H1 (cell line): ENCODE measurements around the gene REXO5. TPM values are rescaled to one million over a fixed set of nuclear protein-coding genes. Genes with fewer than 3 reads are reported as not detected.

ENCODE experiments used
- CTCF ChIA-PET: fragments of 300-600 bp; sonication (Branson Sonifier 250); formaldehyde crosslinking; loops from one replicate; lab custom pipeline; 2021; ENCODE audit not compliant: partially characterized antibody; lab: Charles Lee
- POLR2A ChIA-PET: fragments of 300-600 bp; sonication (Branson Sonifier 250); formaldehyde crosslinking; loops from one replicate; lab custom pipeline; 2021; ENCODE audit warnings: inconsistent platforms; ENCODE audit not compliant: partially characterized antibody; lab: Charles Lee
- DNase-seq, 2 experiments: peaks; one replicate each; pipeline versions ENCODE4 v3.0.0 to v3.0.0-alpha.2; 2010 to 2022; ENCODE audit warnings: low spot score in 2 of 2, low read depth in 1 of 2, mixed read lengths in 1 of 2
- FAIRE-seq: peaks from 2 replicates; lab custom pipeline; 2011; peaks lifted over from hg19 to GRCh38; lab: Jason Lieb, UNC
- H2AFZ ChIP-seq: 2 replicates; pipeline ENCODE4 v1.8.1; 2012; ENCODE audit warnings: low read length, inconsistent platforms
- H2AK5ac ChIP-seq: 2 replicates; pipeline ENCODE4 v1.6.1; 2013; ENCODE audit warnings: low read depth, low read length
- H2BK120ac ChIP-seq: replicated peaks from 2 replicates; pipeline ENCODE3; 2013; ENCODE audit warnings: low read depth, low read length, inconsistent platforms
- H2BK12ac ChIP-seq: 2 replicates; pipeline ENCODE4 v1.6.1; 2013; ENCODE audit warnings: low read depth, low read length
- H2BK15ac ChIP-seq: 2 replicates; pipeline ENCODE4 v1.6.1; 2013; ENCODE audit warnings: low read length
- H2BK20ac ChIP-seq: 2 replicates; pipeline ENCODE4 v1.6.1; 2013; ENCODE audit warnings: low read length
- H2BK5ac ChIP-seq: 2 replicates; pipeline ENCODE4 v1.6.1; 2013; ENCODE audit warnings: low read depth, low read length
- H3K14ac ChIP-seq: 2 replicates; pipeline ENCODE4 v1.6.1; 2013; ENCODE audit warnings: inconsistent platforms; ENCODE audit not compliant: insufficient read length
- H3K18ac ChIP-seq: 2 replicates; pipeline ENCODE4 v1.6.1; 2013; ENCODE audit warnings: low read length; ENCODE audit errors: extremely low read depth
- H3K23ac ChIP-seq: 2 replicates; pipeline ENCODE4 v1.6.1; 2013; ENCODE audit warnings: inconsistent platforms; ENCODE audit not compliant: insufficient read length
- H3K23me2 ChIP-seq: 2 replicates; pipeline ENCODE4 v1.6.1; 2013; ENCODE audit warnings: low read depth, low read length
- H3K27ac ChIP-seq: 2 replicates; pipeline ENCODE4 v1.6.1; 2011; ENCODE audit warnings: low read depth, low read length, inconsistent platforms
- H3K27me3 ChIP-seq, 4 experiments: replicated peaks in 1 of 4; 1 replicate in 1 of 4; 2 replicates in 3 of 4; pipeline versions ENCODE4 v1.6.1 to v1.8.1; 2011 to 2013; ENCODE audit warnings: low read length in 3 of 4, mild to moderate bottlenecking in 3 of 4, inconsistent platforms in 2 of 4, mixed read lengths in 2 of 4, moderate library complexity in 1 of 4; ENCODE audit not compliant: control insufficient read depth in 3 of 4, insufficient read depth in 3 of 4; ENCODE audit errors: extremely low read depth in 1 of 4
- H3K36me3 ChIP-seq, 4 experiments: 2 replicates each; pipeline versions ENCODE4 v1.6.1 to v1.8.1; 2011 to 2013; ENCODE audit warnings: mild to moderate bottlenecking in 4 of 4, low read length in 3 of 4, moderate library complexity in 2 of 4, control low read depth in 1 of 4, inconsistent platforms in 1 of 4; ENCODE audit not compliant: insufficient read depth in 4 of 4, control insufficient read depth in 2 of 4
- H3K4ac ChIP-seq: replicated peaks from 2 replicates; pipeline ENCODE3; 2013; ENCODE audit warnings: low read length, low read depth, mixed read lengths, inconsistent platforms; ENCODE audit not compliant: insufficient read length
- H3K4me1 ChIP-seq, 4 experiments: replicated peaks in 1 of 4; 1 replicate in 1 of 4; 2 replicates in 3 of 4; pipeline versions ENCODE4 v1.6.1 to v1.8.1; 2011 to 2013; ENCODE audit warnings: low read length in 3 of 4, inconsistent platforms in 2 of 4, mixed read lengths in 1 of 4; ENCODE audit not compliant: insufficient read depth in 4 of 4, control insufficient read depth in 3 of 4
- H3K4me2 ChIP-seq, 2 experiments: 2 replicates each; pipeline versions ENCODE4 v1.6.1 to v1.8.1; 2011 to 2013; ENCODE audit warnings: low read depth in 2 of 2, low read length in 2 of 2, control low read depth in 1 of 2, inconsistent platforms in 1 of 2, mild to moderate bottlenecking in 1 of 2; ENCODE audit not compliant: insufficient read depth in 1 of 2
- H3K4me3 ChIP-seq, 4 experiments: fragments of 200-600, 300-600 bp in 1 of 4; sonication (generic), shearing (Covaris generic), sonication (Bioruptor Twin) in 1 of 4; 2 replicates each; pipeline versions ENCODE4 v1.5.1 to v1.8.1; 2011 to 2016; ENCODE audit warnings: low read length in 4 of 4, low read depth in 3 of 4, control low read depth in 2 of 4, inconsistent platforms in 2 of 4, mild to moderate bottlenecking in 2 of 4, mixed read lengths in 1 of 4, moderate library complexity in 1 of 4; ENCODE audit not compliant: insufficient read depth in 2 of 4; ENCODE audit errors: extremely low read depth in 1 of 4
- H3K56ac ChIP-seq: replicated peaks from 2 replicates; pipeline ENCODE3; 2013; ENCODE audit warnings: low read depth, mild to moderate bottlenecking, mixed read lengths, low read length, inconsistent platforms; ENCODE audit not compliant: insufficient read length
- H3K79me1 ChIP-seq: 2 replicates; pipeline ENCODE4 v1.6.1; 2013; ENCODE audit warnings: low read depth, low read length, control low read depth
- H3K79me2 ChIP-seq, 2 experiments: 2 replicates each; pipeline versions ENCODE4 v1.6.1 to v1.8.1; 2012 to 2013; ENCODE audit warnings: low read length in 2 of 2, mild to moderate bottlenecking in 2 of 2, inconsistent platforms in 1 of 2; ENCODE audit not compliant: insufficient read depth in 2 of 2, control insufficient read depth in 1 of 2
- H3K9ac ChIP-seq, 4 experiments: replicated peaks in 1 of 4; 1 replicate in 1 of 4; 2 replicates in 3 of 4; pipeline versions ENCODE4 v1.6.1 to v1.8.1; 2011 to 2013; ENCODE audit warnings: low read depth in 3 of 4, low read length in 3 of 4, control low read depth in 2 of 4, mild to moderate bottlenecking in 2 of 4, moderate library complexity in 2 of 4, inconsistent platforms in 1 of 4; ENCODE audit errors: extremely low read depth in 1 of 4
- H3K9me3 ChIP-seq, 2 experiments: 2 replicates each; pipeline versions ENCODE4 v1.6.1 to v1.8.1; 2012 to 2013; ENCODE audit warnings: mild to moderate bottlenecking in 2 of 2, moderate library complexity in 2 of 2, control low read depth in 1 of 2, inconsistent platforms in 1 of 2, low read depth in 1 of 2, low read length in 1 of 2, mixed read lengths in 1 of 2; ENCODE audit not compliant: insufficient read depth in 2 of 2
- H4K20me1 ChIP-seq, 2 experiments: replicated peaks in 1 of 2; 2 replicates each; pipeline versions ENCODE3 to v1.8.1; 2011 to 2013; ENCODE audit warnings: inconsistent platforms in 2 of 2, low read length in 2 of 2, mild to moderate bottlenecking in 1 of 2; ENCODE audit not compliant: insufficient read depth in 2 of 2, control insufficient read depth in 1 of 2
- H4K5ac ChIP-seq: 2 replicates; pipeline ENCODE4 v1.6.1; 2013; ENCODE audit warnings: low read length, low read depth, mixed read lengths, inconsistent platforms; ENCODE audit not compliant: insufficient read length
- H4K8ac ChIP-seq: 2 replicates; pipeline ENCODE4 v1.8.0; 2013; ENCODE audit warnings: mild to moderate bottlenecking, moderate library complexity, low read length, inconsistent platforms; ENCODE audit not compliant: insufficient read depth; ENCODE audit errors: extremely low read depth
- H4K91ac ChIP-seq: replicated peaks from 2 replicates; pipeline ENCODE3; 2013; ENCODE audit warnings: low read length, mixed read lengths, inconsistent platforms; ENCODE audit not compliant: insufficient read length
- ATF2 ChIP-seq: IDR thresholded peaks from 2 replicates; pipeline ENCODE4 v1.6.1; 2012; ENCODE audit warnings: low read length, inconsistent platforms
- CHD1 ChIP-seq: IDR thresholded peaks from 2 replicates; pipeline ENCODE4 v1.6.1; 2012; ENCODE audit warnings: low read depth, low read length, improper control_type of control experiment
- CTBP2 ChIP-seq: IDR thresholded peaks from 2 replicates; pipeline ENCODE4 v1.7.0; 2011; ENCODE audit warnings: borderline replicate concordance, mild to moderate bottlenecking, moderate library complexity, mixed read lengths, low read length; ENCODE audit not compliant: insufficient read depth, insufficient read length
- E2F6 ChIP-seq: IDR thresholded peaks from 2 replicates; pipeline ENCODE4 v1.6.1; 2012; ENCODE audit warnings: inconsistent platforms
- JUN ChIP-seq: IDR thresholded peaks from 2 replicates; pipeline ENCODE4 v1.6.1; 2011; ENCODE audit warnings: low read depth, mild to moderate bottlenecking, improper control_type of control experiment, low read length
- KDM1A ChIP-seq: fragments of 200-600, 300-600 bp; sonication (generic); IDR thresholded peaks from 2 replicates; pipeline ENCODE4 v1.7.1; 2016; ENCODE audit warnings: mild to moderate bottlenecking, low read length, borderline replicate concordance
- NANOG ChIP-seq: IDR thresholded peaks from 2 replicates; pipeline ENCODE4 v1.6.1; 2011; ENCODE audit warnings: low read length, low read depth, mild to moderate bottlenecking, inconsistent platforms; ENCODE audit not compliant: insufficient read depth, poor library complexity, severe bottlenecking
- POLR2A ChIP-seq, 2 experiments: IDR thresholded peaks; 1 replicate in 1 of 2; 2 replicates in 1 of 2; pipeline ENCODE4 v1.6.1; 2011; ENCODE audit warnings: low read depth in 2 of 2, low read length in 2 of 2, mild to moderate bottlenecking in 2 of 2; ENCODE audit errors: control extremely low read depth in 1 of 2
- SIN3A ChIP-seq, 2 experiments: IDR thresholded peaks in 1 of 2; conservative IDR thresholded peaks in 1 of 2; 2 replicates each; pipeline ENCODE4 v1.6.1; 2011 to 2012; ENCODE audit warnings: low read length in 2 of 2, improper control_type of control experiment in 1 of 2, low read depth in 1 of 2, mild to moderate bottlenecking in 1 of 2
- SRF ChIP-seq: IDR thresholded peaks from 2 replicates; pipeline ENCODE4 v1.6.1; 2011; ENCODE audit warnings: mild to moderate bottlenecking, low read depth, low read length, moderate library complexity
- ZNF274 ChIP-seq: IDR thresholded peaks from 2 replicates; pipeline ENCODE4 v1.7.0; 2012; ENCODE audit warnings: low read length, borderline replicate concordance; ENCODE audit errors: extremely low read depth
- WGBS, 2 experiments: shearing (Covaris generic) in 1 of 2; methylation state at CpG; one replicate each; pipeline versions ENCODE4 v1.1.6 to v1.1.7; 2013 to 2015; ENCODE audit warnings: low lambda C conversion rate in 2 of 2, mixed read lengths in 2 of 2, inconsistent platforms in 1 of 2, low coverage in 1 of 2, missing lambda C conversion rate in 1 of 2; ENCODE audit not compliant: insufficient replicate concordance in 2 of 2, insufficient coverage in 1 of 2, insufficient read length in 1 of 2; ENCODE audit errors: extremely low coverage in 1 of 2, missing lambda C conversion rate in 1 of 2; 5-methylcytosine and 5-hydroxymethylcytosine counted together
- polyA plus RNA-seq, 7 experiments: library from polyadenylated mRNA; depleted of rRNA in 3 of 7; stranded (reverse) in 5 of 7; unstranded in 2 of 7; fragments of >200 nt in 5 of 7; fragments of 200-250 nt in 2 of 7; gene quantifications; 1 replicate in 5 of 7; 2 replicates in 1 of 7; 4 replicates in 1 of 7; pipeline versions ENCODE4 v1.2.1 to v1.2.3, GENCODE V29; 2011 to 2013; ENCODE audit warnings: missing spikeins in 2 of 7, mixed read lengths in 2 of 7
- total RNA-seq: library from RNA; stranded (reverse); fragmentation: NEBNext Ultra II Directional; extraction: Animal tissue kit (Norgen Biotek cat#: 25700); gene quantifications from 2 replicates; pipeline ENCODE4 v1.2.1, GENCODE V29; 2021

Gene REXO5
- total and polyA plus RNA-seq, 2 of the 8 experiments (the other 6 are each of a cell fraction or from before 2014, with no cell fraction given): 2.4 to 8.9 TPM

DNA sequence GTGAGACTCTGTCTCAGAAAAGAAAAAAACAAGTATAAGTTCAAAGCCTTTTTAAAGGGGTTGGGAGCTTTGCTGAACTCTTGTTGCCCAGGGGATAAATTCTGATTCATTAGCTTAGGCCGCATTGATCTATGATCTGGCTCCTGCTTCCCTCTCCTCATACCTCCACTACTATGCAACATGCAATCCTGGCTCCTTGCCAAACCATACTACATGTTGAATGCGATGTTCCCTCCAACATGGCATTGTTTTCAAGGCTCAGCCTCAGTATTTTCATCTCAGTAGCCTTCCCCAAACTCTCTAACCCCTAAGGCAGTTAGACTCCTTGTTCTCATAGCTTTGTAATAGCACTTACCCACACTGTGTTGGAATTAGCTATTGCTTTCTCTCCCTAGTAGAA lies 6.2 kb downstream of the REXO5 start:
- Histone ChIP-seq H2BK5ac (no peak overlapping the region), H2AK5ac (no peak overlapping the region), H3K4ac (no peak overlapping the region), H2BK20ac (no peak overlapping the region), H2BK12ac (no peak overlapping the region), H3K18ac (no peak overlapping the region), H2BK15ac (no peak overlapping the region), H3K23ac (no peak overlapping the region), H4K20me1 (no peaks in the 10 kb centered on the region), H3K27me3 (no peaks in the 10 kb centered on the region), H3K23me2 (no peaks in the 10 kb centered on the region), H3K27ac (no peak overlapping the region), H4K8ac (no peak overlapping the region; the same call in 1 of the 2 replicates), H3K9me3 (no peaks in the 10 kb centered on the region), H3K79me1 (no peaks in the 10 kb centered on the region), H3K56ac (no peak overlapping the region), H3K4me1 (0 out of 7 replicates have a peak, but pooled peaks cover 0 to 3% (median 0%) of the 10 kb centered on the region in 4 experiments), H2BK120ac (no peak overlapping the region), H3K4me3 (no peak overlapping the region), H4K5ac (no peak overlapping the region), H3K14ac (no peak overlapping the region), H3K36me3 (peaks cover 0 to 5% (median 2%) of the 10 kb centered on the region in 4 experiments; a peak in 3 of 8 replicates), H2AFZ (no peak overlapping the region), H3K4me2 (no peak overlapping the region), H3K79me2 (no peaks in the 10 kb centered on the region), H4K91ac (no peak overlapping the region), H3K9ac (no peak overlapping the region)
- no peak for FAIRE-seq
- CTCF ChIA-PET: interaction anchor here (0.6 to 1.6 kb wide), 5 partner anchors 13 to 620 kb away, joined by 3 to 4 read pairs (median 3); no protein-coding TSS in a partner anchor
- 89% methylated on average over 2 of the region's 2 CpGs; no CpG with 5 or more reads in 1 of the 2 experiments for WGBS, 2 experiments
- no peak for DNase-seq
- POLR2A ChIA-PET: no interaction called here
- TF ChIP-seq E2F6 (no peak), NANOG (no peak), KDM1A (no peak), CTBP2 (no peak), CHD1 (no peak), SIN3A (conservative IDR thresholded peaks at IDR 0.05 in 1 of 2, IDR thresholded peaks at IDR 0.05 in 1 of 2; ENCODE audit: low read depth in 1 of 2, low read length in 2 of 2) (no peak), SRF (no peak), ZNF274 (no peak), JUN (no peak), ATF2 (no peak), POLR2A (IDR thresholded peaks at IDR 0.05; ENCODE audit: control extremely low read depth in 1 of 2, low read depth in 2 of 2, low read length in 2 of 2) (no peak)
